H1 (cell line): ENCODE results near the gene DMC1.

ENCODE experiments used
- EP300 ChIP-seq, 2 experiments: IDR thresholded peaks; 1 replicate in 1 of 2; 2 replicates in 1 of 2; pipeline ENCODE4 v1.6.1; 2011 to 2012; ENCODE audit warnings: low read depth in 2 of 2, low read length in 2 of 2, mild to moderate bottlenecking in 2 of 2, borderline replicate concordance in 1 of 2, inconsistent platforms in 1 of 2, moderate library complexity in 1 of 2
- HDAC2 ChIP-seq, 2 experiments: fragments of 300-600 bp in 1 of 2; sonication (generic) in 1 of 2; IDR thresholded peaks; 2 replicates each; pipeline ENCODE4 v1.6.1; 2011 to 2012; ENCODE audit warnings: low read depth in 2 of 2, low read length in 2 of 2, mild to moderate bottlenecking in 2 of 2, moderate library complexity in 2 of 2, borderline replicate concordance in 1 of 2, inconsistent platforms in 1 of 2
- KDM5A ChIP-seq: fragments of 200-600 bp; IDR thresholded peaks from 2 replicates; pipeline ENCODE4 v1.7.1; 2012; ENCODE audit warnings: mild to moderate bottlenecking, low read length, inconsistent platforms, mixed read lengths
- POLR2AphosphoS5 ChIP-seq: IDR thresholded peaks from 2 replicates; pipeline ENCODE4 v1.6.1; 2011; ENCODE audit warnings: low read depth, low read length
- SIN3A ChIP-seq, 2 experiments: IDR thresholded peaks in 1 of 2; conservative IDR thresholded peaks in 1 of 2; 2 replicates each; pipeline ENCODE4 v1.6.1; 2011 to 2012; ENCODE audit warnings: low read length in 2 of 2, improper control_type of control experiment in 1 of 2, low read depth in 1 of 2, mild to moderate bottlenecking in 1 of 2
- TAF1 ChIP-seq: IDR thresholded peaks from 2 replicates; pipeline ENCODE4 v1.6.1; 2011; ENCODE audit warnings: mild to moderate bottlenecking, low read depth, low read length
- TF ChIP-seq, protein P1 (sequence below), 3 experiments: IDR thresholded peaks; 1 replicate in 2 of 3; 2 replicates in 1 of 3; pipeline versions ENCODE4 v1.5.1 to v1.6.1; 2011; ENCODE audit warnings: low read length in 3 of 3, mild to moderate bottlenecking in 3 of 3, inconsistent platforms in 2 of 3, low read depth in 1 of 3, moderate library complexity in 1 of 3; ENCODE audit not compliant: insufficient read depth in 1 of 3; ENCODE audit errors: control extremely low read depth in 1 of 3

DNA sequence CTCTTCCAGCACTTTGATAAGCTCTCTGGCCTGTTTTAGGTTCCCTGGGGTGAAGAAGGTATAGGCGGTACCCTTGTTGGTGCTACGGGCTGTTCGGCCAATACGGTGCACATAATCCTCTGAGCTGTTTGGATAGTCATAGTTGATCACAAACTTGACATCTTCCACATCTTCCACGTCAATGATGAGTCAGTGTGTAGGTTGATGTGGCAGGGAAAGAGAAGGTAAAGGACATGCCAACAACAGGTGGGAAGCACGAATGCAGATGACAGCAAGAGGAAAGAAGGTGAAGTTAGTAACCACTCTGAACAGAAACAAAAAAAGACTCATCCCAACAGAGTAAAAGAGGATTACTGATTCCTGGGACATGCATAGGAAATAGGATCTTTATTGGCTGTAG is 82.0 kb downstream of the DMC1 start:
- TF ChIP-seq TAF1 = no peak
- no peak for TF ChIP-seq SIN3A (conservative IDR thresholded peaks at IDR 0.05 in 1 of 2, IDR thresholded peaks at IDR 0.05 in 1 of 2; ENCODE audit: low read depth in 1 of 2, low read length in 2 of 2)
- TF ChIP-seq POLR2AphosphoS5 = peak; percentile 41; the same call in 1 of the 2 replicates
- TF ChIP-seq, protein P1, sequence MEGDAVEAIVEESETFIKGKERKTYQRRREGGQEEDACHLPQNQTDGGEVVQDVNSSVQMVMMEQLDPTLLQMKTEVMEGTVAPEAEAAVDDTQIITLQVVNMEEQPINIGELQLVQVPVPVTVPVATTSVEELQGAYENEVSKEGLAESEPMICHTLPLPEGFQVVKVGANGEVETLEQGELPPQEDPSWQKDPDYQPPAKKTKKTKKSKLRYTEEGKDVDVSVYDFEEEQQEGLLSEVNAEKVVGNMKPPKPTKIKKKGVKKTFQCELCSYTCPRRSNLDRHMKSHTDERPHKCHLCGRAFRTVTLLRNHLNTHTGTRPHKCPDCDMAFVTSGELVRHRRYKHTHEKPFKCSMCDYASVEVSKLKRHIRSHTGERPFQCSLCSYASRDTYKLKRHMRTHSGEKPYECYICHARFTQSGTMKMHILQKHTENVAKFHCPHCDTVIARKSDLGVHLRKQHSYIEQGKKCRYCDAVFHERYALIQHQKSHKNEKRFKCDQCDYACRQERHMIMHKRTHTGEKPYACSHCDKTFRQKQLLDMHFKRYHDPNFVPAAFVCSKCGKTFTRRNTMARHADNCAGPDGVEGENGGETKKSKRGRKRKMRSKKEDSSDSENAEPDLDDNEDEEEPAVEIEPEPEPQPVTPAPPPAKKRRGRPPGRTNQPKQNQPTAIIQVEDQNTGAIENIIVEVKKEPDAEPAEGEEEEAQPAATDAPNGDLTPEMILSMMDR (IDR thresholded peaks at IDR 0.05; ENCODE audit: control extremely low read depth in 1 of 3, insufficient read depth in 1 of 3, low read depth in 1 of 3, low read length in 3 of 3) = no peak
- TF ChIP-seq KDM5A = no peak
- TF ChIP-seq HDAC2 (IDR thresholded peaks at IDR 0.05; ENCODE audit: borderline replicate concordance in 1 of 2, low read depth in 2 of 2, low read length in 2 of 2) = no peak
- TF ChIP-seq EP300 (IDR thresholded peaks at IDR 0.05; ENCODE audit: borderline replicate concordance in 1 of 2, low read depth in 2 of 2, low read length in 2 of 2) = no peak
